PFSK-1 (cell line): ENCODE data around the gene PLEK2.

Experiments used
- FOXP2 ChIP-seq: optimal IDR thresholded peaks from 2 replicates; pipeline ENCODE3; 2011; ENCODE audit warnings: borderline replicate concordance, control low read depth, inconsistent platforms; ENCODE audit not compliant: insufficient read depth; ENCODE audit errors: extremely low read length, extremely low read depth
- POLR2AphosphoS5 ChIP-seq: IDR thresholded peaks from 2 replicates; pipeline ENCODE4 v1.6.1; 2012; ENCODE audit warnings: low read depth, mild to moderate bottlenecking, control low read depth, low read length, moderate library complexity
- REST ChIP-seq, 2 experiments: IDR thresholded peaks; 2 replicates each; pipeline versions ENCODE4 v1.6.1 to v1.8.0; 2011 to 2012; ENCODE audit warnings: low read depth in 2 of 2, low read length in 2 of 2, control low read depth in 1 of 2, inconsistent platforms in 1 of 2, mild to moderate bottlenecking in 1 of 2, moderate library complexity in 1 of 2; ENCODE audit not compliant: insufficient read depth in 1 of 2
- SIN3A ChIP-seq: IDR thresholded peaks from 2 replicates; pipeline ENCODE4 v1.6.1; 2012; ENCODE audit warnings: mild to moderate bottlenecking, low read length, moderate library complexity, borderline replicate concordance; ENCODE audit not compliant: insufficient read depth
- TAF1 ChIP-seq: IDR thresholded peaks from 2 replicates; pipeline ENCODE4 v1.6.1; 2012; ENCODE audit warnings: low read length, control low read depth, borderline replicate concordance; ENCODE audit not compliant: insufficient read depth

PLEK2 gene

GRCh38 chr14:67420102-67420739 is 8.3 kb upstream of the PLEK2 start:
- no peak for TF ChIP-seq FOXP2
- no peak for TF ChIP-seq POLR2AphosphoS5
- no peak for TF ChIP-seq REST (IDR thresholded peaks at IDR 0.05; ENCODE audit: insufficient read depth in 1 of 2, low read depth in 2 of 2, low read length in 2 of 2)
- TF ChIP-seq SIN3A, result no peak
- no peak for TF ChIP-seq TAF1

GRCh38 chr14:67418401-67419191 is 6.6 kb upstream of the PLEK2 start:
- TF ChIP-seq TAF1 (no peak), SIN3A (no peak), FOXP2 (no peak), POLR2AphosphoS5 (no peak), REST (IDR thresholded peaks at IDR 0.05; ENCODE audit: insufficient read depth in 1 of 2, low read depth in 2 of 2, low read length in 2 of 2) (no peak)

GRCh38 chr14:67417633-67418032 is 5.7 kb upstream of the PLEK2 start:
- TF ChIP-seq FOXP2 (no peak), REST (IDR thresholded peaks at IDR 0.05; ENCODE audit: insufficient read depth in 1 of 2, low read depth in 2 of 2, low read length in 2 of 2) (no peak), SIN3A (no peak), POLR2AphosphoS5 (no peak), TAF1 (no peak)

GRCh38 chr14:67416810-67417209 is 4.8 kb upstream of the PLEK2 start:
- TF ChIP-seq POLR2AphosphoS5 (no peak), REST (IDR thresholded peaks at IDR 0.05; ENCODE audit: insufficient read depth in 1 of 2, low read depth in 2 of 2, low read length in 2 of 2) (no peak), FOXP2 (no peak), TAF1 (no peak), SIN3A (no peak)
